ENCODE measurements around the gene LRRN2.
"Not testable (repeated sequence)": the region's sequence is repeated elsewhere in the genome, so short reads cannot be mapped to it uniquely, and the experiment has no call there.

Gene LRRN2

GRCh38 chr1:204629459-204629858 lies 56.1 kb downstream of the LRRN2 start:
- DNase-seq (ENCODE audit: low spot score), result not testable (repeated sequence)

GRCh38 chr1:204628868-204629267 lies 56.7 kb downstream of the LRRN2 start:
- DNase-seq (ENCODE audit: low spot score), result no peak

GRCh38 chr1:204627436-204627835 lies 58.1 kb downstream of the LRRN2 start:
- DNase-seq (ENCODE audit: low spot score), result no peak

DNA sequence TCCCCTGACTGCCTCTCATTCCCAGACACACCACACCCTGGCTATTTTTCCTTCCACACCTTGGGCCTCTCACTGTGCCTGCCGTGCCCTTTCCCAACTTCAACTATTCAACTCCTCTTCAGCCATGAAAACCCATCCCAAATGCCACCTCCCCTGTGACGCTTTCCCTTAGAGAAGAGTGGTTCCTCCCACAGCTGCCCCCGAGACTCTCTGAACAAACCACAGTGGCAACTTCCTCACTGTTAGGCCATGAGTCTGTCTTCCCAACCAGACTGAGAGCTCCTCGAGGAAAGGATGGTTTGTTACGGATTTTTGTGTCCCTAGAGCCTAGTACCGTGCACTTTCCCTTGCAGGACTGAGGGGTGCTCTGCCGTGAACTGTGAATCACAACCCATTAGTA lies 59.2 kb downstream of the LRRN2 start:
- no peak for DNase-seq (ENCODE audit: low spot score)

- no peak for DNase-seq (ENCODE audit: low spot score)
These were observed 60.8 kb downstream of the LRRN2 start for GRCh38 chr1:204624631-204625216.

GRCh38 chr1:204623894-204624361 lies 61.6 kb downstream of the LRRN2 start:
- no peak for DNase-seq (ENCODE audit: low spot score)

DNA sequence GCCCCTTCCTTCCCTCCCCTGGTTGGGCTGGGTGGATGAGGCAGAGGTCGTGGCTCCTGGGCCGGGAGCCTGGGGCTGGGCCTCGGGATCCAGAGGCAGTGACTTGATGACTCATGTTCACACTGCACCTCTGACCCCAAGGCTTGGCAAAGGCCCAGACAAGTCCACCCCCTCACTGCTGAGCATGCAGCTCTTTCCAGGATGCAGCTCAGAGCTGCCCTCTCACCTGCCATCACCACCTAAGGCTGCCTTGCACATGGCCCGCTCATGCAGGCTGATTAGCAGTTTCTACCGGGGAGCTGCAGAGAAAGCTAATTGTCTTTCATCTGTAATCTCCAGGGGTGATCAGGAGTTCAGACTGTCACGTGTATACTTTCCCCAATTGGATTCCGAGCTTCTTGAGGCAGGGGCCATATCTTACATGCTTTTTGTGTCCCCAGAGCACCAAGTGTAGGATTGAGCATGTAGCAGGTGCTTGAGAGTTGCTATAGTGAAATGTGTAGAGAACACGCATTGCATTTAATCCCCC lies 62.1 kb downstream of the LRRN2 start:
- DNase-seq (ENCODE audit: low spot score), result no peak

- no peak for DNase-seq (ENCODE audit: low spot score)
These were observed 63.5 kb downstream of the LRRN2 start for GRCh38 chr1:204621996-204622395.

DNA sequence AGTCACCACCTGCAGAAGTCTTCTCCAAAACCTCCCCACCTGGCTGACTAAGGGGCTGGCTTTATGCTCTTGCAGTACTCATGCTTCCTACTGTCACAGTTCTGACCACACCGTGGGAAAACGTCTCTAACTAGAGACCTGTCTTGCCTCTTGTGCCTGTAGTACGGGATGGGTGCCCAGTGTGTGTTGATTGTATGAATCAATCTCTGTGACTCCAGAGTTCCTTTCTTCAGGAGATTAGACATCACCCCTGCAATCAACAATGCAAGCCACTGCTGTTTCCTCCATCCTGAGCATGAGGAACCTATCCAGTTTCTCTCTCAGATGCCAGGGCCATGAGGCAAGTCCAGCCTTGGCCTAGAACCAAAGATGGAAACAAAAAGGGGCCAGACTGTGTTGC lies 64.1 kb downstream of the LRRN2 start:
- no peak for DNase-seq (ENCODE audit: low spot score)

DNA sequence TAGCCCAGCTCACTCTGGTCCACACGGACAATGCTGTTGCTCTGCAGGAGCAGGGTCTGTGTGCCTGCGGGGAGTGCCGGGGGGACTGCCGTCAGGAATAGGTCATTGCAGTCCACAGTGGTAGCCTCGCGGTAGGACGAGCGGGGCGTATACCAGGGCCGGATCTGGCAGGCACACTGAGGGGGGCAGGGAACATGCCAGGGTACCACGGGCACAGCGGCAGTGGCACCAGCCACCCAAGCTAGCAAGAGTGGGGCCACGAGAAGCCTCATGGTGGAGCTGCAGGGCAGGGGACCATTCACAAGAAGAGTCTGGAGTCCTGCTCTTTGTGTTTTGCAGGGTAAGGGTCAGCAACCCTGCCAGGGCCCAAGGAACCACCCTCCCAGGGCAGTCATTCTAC lies 65.8 kb downstream of the LRRN2 start:
- DNase-seq (ENCODE audit: low spot score), result no peak

- DNase-seq (ENCODE audit: low spot score), result no peak
These were observed 67.3 kb downstream of the LRRN2 start for GRCh38 chr1:204618148-204618760.

DNA sequence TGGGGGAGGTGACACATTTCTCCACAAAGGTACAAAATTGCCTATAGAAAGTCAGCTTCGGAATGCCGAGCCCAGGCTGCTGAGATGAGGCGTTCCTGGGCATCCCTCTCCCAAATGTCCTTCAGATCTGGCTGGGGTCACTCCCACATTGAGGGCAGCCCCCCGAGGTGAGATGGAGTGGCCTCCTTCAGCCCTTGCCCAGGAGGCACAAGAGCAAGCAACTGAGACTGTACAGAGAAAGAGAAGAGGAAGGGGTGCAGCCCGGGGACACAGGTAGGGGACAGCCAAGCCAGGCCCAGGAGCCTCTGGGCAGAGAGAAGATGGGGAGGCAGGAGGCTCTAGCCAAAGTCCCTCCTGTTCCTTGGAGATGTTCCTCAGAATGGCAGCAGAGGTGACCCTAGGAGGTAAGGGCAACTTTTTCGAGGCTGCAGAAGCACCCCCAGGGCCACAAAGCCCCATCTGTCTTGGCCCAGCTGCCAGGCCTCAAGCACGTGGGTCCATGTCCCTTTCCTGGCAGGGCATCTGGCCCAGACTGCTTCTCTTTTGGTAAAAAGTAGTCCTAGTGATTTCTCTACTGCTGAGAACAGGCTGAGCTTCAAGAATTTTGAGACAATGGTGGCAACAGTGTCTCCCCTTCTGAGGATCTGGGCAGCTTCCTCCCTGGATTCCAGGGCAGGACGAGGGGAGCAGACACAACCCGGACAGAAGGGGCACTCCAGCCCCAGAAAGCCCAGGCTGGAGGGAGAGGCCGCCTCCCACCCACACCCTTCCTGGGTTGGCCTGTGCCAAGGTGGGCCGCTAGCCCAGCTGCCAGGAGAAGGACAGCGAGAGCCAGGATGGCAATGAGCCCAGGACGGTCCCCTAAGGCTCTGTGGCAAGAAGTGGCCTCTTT lies 68.0 kb downstream of the LRRN2 start:
- DNase-seq (ENCODE audit: low spot score), result no peak

DNA sequence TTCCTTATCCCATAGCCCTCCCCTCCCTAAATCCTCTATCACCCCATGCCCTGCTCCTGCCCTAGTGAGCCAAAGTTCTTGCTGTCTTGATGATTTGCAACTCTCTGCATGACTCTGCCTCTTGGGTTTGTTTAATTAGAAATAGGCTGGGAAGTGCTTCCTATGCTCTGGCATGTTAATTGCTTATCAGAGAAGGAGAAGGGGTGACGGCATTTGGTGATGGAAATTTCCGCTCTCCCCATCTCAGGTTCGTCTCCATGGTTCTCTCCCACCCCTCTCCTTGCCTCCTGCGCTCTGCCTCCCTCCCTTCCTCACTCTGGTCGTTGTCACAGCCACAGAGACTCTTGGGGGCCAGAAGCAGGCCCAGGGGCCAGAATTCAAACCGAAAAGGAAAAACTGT lies 68.9 kb downstream of the LRRN2 start:
- no peak for DNase-seq (ENCODE audit: low spot score)

- no peak for DNase-seq (ENCODE audit: low spot score)
These were observed 69.7 kb downstream of the LRRN2 start for GRCh38 chr1:204615881-204616280.

- no peak for DNase-seq (ENCODE audit: low spot score)
These were observed 71.9 kb downstream of the LRRN2 start for GRCh38 chr1:204613636-204614035.

DNA sequence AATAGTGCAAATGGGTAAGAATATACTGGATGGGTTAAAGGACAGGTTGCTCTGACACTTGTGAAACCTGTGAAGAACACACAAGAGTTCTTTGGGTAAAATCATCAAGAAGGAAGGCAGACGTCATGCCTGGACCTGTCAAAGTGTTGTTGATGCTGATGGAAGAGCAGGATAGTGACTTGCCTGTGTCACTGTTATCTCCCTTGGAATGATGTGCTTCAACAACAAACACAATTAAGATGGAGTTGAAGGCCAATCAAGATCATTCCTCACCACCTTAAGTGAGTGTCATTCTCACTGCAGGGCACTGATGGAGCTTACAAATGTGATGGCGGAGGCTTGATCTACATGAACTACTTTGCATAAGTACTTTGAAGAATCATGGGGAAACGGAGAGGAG lies 73.2 kb downstream of the LRRN2 start:
- no peak for DNase-seq (ENCODE audit: low spot score)

- DNase-seq (ENCODE audit: low spot score), result no peak
These were observed 74.5 kb downstream of the LRRN2 start for GRCh38 chr1:204611036-204611435.

DNA sequence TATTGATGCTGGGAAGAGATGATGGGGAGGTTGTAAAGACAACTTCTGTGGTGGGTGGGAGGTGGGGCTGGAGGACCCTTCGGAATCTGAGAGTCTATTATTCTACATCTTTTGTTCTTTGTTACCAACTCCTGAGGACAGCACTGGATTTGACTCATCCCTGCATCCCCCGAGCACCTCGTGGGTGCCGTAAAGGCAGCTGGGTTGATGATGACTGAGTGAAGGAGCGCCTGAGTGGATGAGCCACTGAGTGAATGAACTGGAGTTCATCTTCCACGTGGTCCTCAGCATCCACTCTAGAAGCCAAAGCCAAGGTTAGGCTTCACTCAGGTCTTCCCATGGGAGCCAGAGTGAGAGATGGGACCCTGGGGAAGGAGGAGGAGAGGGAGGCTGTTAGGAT lies 77.6 kb downstream of the LRRN2 start:
- no peak for DNase-seq (ENCODE audit: low spot score)

GRCh38 chr1:204605791-204606190 lies 79.7 kb downstream of the LRRN2 start:
- no peak for DNase-seq (ENCODE audit: low spot score)

- no peak for DNase-seq (ENCODE audit: low spot score)
These were observed 82.5 kb downstream of the LRRN2 start for GRCh38 chr1:204602871-204603542.

DNA sequence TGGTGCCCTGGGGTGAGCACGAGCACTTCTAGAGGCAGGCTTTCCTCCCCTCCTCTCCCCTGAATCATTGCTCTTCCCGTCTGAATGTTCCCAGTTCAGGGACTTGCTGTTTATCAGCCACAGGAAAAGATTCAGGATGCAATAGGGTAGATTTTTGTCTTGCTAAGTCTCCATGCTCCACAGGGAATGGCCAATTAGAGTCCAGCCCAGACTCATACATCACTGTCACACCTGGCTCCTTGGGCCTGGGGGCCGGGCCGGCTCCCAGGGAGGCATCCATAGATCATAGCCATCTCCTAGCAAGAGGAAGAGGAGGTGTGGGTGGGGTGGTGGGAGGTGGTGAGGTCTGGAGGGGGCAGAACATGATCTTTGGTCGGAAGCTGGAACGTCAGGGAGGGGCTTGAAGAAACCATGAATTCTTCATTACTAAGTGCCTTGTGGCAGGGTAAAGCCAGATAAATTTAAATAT lies 83.4 kb downstream of the LRRN2 start:
- no peak for DNase-seq (ENCODE audit: low spot score)

GRCh38 chr1:204600968-204601367 lies 84.6 kb downstream of the LRRN2 start:
- DNase-seq (ENCODE audit: low spot score), result no peak
